Epithelial cell of prostate (primary cell): Measurements from ENCODE around the gene OSBP.
A peak's percentile ranks its signal among the peaks of the same experiment; 100 is the strongest.
"Not testable (repeated sequence)": the region's sequence is repeated elsewhere in the genome, so short reads cannot be mapped to it uniquely, and the experiment has no call there.

Experiments
- DNase-seq: peaks from one replicate; pipeline ENCODE4 v3.0.0-alpha.2; 2011; ENCODE audit warnings: low read depth, low spot score
- H3K27ac ChIP-seq: fragments of 450-650 bp; 2 replicates; pipeline ENCODE4 v1.5.1; 2017; ENCODE audit warnings: mild to moderate bottlenecking

The OSBP gene

GRCh38 chr11:59615637-59616395 is at the start of gene OSBP:
TSS of gene OSBP (minus strand) at chr11:59615774. CDS start at chr11:59615664, 110 bp downstream.
- peak within 1 kb of the TSS; percentile 93 for H3K27ac ChIP-seq
- DNase-seq = peak; percentile 100

- H3K27ac ChIP-seq = no peak overlapping the region
- no peak for DNase-seq
Measured at GRCh38 chr11:59660621-59661020, 45.0 kb upstream of the OSBP start.

GRCh38 chr11:59659981-59660380 is 44.4 kb upstream of the OSBP start:
- no peak overlapping the region for H3K27ac ChIP-seq
- no peak for DNase-seq

GRCh38 chr11:59658036-59658435 is 42.5 kb upstream of the OSBP start:
- DNase-seq = no peak
- no peak overlapping the region for H3K27ac ChIP-seq

- H3K27ac ChIP-seq = no peak overlapping the region
- no peak for DNase-seq
Measured at GRCh38 chr11:59654893-59655292, 39.3 kb upstream of the OSBP start.

GRCh38 chr11:59647245-59647980 is 31.8 kb upstream of the OSBP start:
- H3K27ac ChIP-seq = no peak overlapping the region
- no peak for DNase-seq

GRCh38 chr11:59644528-59644927 is 29.0 kb upstream of the OSBP start:
- no peak overlapping the region for H3K27ac ChIP-seq
- DNase-seq = no peak

- no peak for DNase-seq
Measured at GRCh38 chr11:59643390-59643789, 27.8 kb upstream of the OSBP start.

GRCh38 chr11:59641156-59641555 is 25.6 kb upstream of the OSBP start:
- no peak for DNase-seq
- H3K27ac ChIP-seq = no peak overlapping the region

More at GRCh38 chr11:59643390-59643789, 27.8 kb upstream of the OSBP start:
- no peak overlapping the region for H3K27ac ChIP-seq

GRCh38 chr11:59630493-59630892 is 14.9 kb upstream of the OSBP start:
- H3K27ac ChIP-seq = no peak overlapping the region

GRCh38 chr11:59629996-59630395 is 14.4 kb upstream of the OSBP start:
- no peak for DNase-seq
- no peak overlapping the region for H3K27ac ChIP-seq

More at GRCh38 chr11:59630493-59630892, 14.9 kb upstream of the OSBP start:
- no peak for DNase-seq

- DNase-seq, H3K27ac ChIP-seq: not testable (repeated sequence)
Measured at GRCh38 chr11:59626969-59627368, 11.4 kb upstream of the OSBP start.

- DNase-seq = no peak
Measured at GRCh38 chr11:59625703-59626102, 10.1 kb upstream of the OSBP start.

GRCh38 chr11:59617876-59618275 is 2.3 kb upstream of the OSBP start:
- no peak for DNase-seq
- H3K27ac ChIP-seq = no peak overlapping the region

More at GRCh38 chr11:59625703-59626102, 10.1 kb upstream of the OSBP start:
- H3K27ac ChIP-seq = no peak overlapping the region

GRCh38 chr11:59616396-59616982 is 915 bp upstream of the OSBP start:
- peak overlapping the region; percentile 93 for H3K27ac ChIP-seq
- no peak for DNase-seq

GRCh38 chr11:59615120-59615636 is 396 bp downstream of the OSBP start:
- peak overlapping the region; percentile 93 for H3K27ac ChIP-seq
- DNase-seq = peak; percentile 5

- DNase-seq = no peak
- H3K27ac ChIP-seq = peak overlapping the region; percentile 93
Measured at GRCh38 chr11:59614277-59615119, 1.1 kb downstream of the OSBP start.

GRCh38 chr11:59611570-59612565 is 3.7 kb downstream of the OSBP start:
- DNase-seq = no peak
- H3K27ac ChIP-seq = peak overlapping the region; percentile 25

- no peak overlapping the region for H3K27ac ChIP-seq
- DNase-seq = no peak
Measured at GRCh38 chr11:59610289-59610688, 5.3 kb downstream of the OSBP start.
